HG02571 (cell line): Measurements from ENCODE around the gene TULP4.

Experiments
- ATAC-seq: cut with Tn5 transposase; IDR thresholded peaks from one replicate; pipeline ENCODE4 v1.9.1; 2021; ENCODE audit warnings: mild to moderate bottlenecking, moderate library complexity; ENCODE audit not compliant: unreplicated experiment

The TULP4 gene

DNA sequence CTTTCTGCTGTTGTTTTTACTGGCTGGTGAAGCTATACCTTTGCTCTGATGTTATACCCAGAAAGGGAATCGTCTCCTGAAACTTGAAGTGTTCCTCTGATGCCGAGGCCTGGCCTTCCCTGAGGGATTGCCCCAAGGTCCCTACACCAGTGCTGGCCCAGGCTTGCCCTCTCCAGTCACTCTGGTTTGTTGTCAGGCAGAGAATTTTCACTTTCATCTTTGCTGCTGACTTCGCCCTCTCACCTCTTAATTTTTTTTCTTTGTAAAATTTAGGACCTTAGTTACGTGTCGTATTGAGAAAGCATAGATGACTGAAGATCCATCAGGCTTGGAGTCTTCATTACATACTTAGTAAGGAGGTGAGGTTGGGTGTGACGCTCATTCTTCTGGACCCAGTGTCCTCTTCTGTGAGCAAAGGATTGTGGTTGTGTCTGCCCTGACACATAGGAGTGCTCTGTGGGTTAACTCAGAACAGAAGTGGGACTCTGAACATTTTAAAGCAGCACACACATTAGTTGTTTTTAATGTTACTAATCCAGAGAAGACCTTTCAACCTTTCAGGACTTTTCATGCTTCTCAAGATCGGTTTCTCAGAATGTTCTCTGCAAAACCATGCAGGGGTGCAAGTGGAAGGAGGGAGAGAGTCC lies 45.4 kb downstream of the TULP4 start:
- ATAC-seq, result peak; percentile 65

DNA sequence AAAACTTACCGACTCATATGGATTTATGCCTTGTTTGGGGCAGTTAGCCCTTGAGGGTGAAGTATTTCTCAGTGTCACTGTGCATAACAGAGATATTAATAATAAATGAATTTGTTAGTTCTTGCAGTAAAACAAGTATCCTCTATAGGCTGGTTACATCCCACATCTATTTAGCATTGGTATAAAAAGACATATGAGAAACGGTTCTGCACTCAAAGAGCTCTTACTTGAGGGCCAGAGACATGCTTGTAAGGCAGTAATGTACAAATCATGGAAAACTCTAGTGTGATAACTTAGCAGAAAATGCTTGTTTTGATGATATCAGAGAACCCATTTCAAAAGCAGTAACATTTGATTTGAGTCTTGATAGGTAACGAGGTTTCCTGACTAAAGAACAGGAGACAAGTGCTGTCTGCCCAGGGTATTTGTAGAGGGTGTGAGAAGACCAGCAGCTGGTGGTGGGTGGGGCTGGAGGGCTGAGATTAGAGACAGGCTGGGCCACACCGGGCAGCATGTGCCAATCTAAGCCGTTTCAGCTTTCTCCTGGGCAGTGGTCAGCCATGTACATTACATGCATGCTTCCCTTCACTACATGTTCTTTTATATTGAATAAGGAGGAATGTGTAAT lies 46.3 kb downstream of the TULP4 start:
- ATAC-seq, result no peak

DNA sequence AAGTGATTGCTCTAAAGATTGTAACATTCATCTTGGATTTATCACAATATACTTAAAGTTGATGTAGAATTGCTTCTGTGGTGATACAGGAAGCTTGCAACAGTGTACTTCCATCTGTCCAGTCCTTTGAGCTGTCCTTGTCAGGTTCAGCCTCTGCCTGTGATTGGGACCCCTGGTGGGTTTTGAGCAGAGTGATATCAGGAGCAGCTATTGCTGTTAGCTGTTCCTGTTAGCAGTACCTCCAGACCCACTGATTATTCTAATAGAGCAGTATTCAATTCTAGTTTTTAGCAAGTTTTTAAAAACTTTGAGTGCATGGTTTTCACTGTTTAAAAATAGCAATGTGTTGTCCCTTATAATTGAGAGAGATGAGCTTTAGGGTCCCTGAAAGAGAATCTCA lies 48.8 kb downstream of the TULP4 start:
- no peak for ATAC-seq

DNA sequence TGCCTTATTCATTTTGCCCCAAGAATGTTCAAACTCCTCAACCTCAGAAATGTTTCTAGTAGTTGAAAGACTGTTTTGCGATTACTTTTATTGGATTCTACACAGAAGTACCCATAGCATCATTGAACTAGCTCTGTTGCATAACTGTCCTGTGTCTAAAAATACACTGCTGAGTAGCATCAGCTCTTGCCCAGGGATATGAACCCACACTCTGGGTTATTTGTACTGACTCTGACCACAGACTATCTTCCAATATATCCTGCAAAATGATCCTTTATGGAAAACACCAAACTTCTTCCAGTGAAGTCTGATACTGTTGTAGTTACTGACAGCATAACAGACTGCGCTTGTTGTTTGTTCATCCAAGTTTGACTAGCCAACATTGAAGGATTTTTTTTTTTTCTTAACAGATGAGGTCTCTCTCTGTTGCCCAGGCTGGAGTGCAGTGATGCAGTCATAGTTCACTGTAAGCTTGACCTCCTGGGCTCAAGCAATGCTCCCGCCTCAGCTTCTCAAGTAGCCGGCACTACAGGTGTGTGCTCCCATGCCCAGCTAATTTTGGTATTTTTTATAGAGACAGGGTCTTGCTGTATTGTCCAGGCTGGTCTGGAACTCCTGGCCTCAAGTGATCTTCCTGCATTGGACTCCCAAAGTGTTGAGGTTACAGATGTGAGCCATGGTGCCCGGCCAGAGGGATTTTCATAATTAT lies 49.9 kb downstream of the TULP4 start:
- ATAC-seq, result no peak

DNA sequence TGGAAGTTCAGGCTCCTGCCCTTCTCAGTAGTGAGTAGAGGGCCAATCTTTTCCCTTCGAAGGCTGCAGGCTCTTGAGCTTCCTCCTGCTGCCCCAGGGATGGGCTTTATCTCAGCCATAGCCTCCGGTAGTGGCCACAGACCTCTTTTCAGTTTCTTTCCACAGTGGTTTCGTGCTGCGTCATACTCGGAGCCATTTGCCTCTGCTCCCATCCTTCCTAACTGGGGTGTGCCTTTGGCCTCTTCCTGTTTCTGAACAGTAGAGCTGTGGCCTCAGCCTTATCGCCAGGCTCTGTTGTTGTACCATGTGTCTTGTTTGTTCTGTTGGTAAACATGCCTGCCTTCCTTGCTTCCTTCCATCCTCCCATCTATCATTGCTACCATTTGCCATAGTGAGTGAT lies 54.1 kb downstream of the TULP4 start:
- no peak for ATAC-seq

DNA sequence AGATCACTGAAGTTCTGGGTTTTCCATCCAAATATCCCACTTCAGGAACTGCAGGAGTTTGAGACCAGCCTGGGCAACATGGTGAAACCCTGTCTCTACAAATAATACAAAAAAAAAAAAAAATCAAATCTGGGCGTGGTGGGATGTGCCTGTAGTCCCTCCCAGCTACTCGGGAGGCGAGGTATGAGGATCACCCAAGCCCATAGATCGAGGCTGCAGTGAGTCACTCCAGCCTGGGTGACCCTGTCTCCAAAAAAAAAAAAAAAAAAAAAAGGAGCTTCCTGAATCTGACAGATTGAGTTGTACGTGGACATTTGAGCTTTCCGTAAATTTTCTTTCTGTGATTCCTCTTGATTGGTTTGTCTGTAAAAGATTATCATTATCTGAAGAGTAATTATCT lies 55.6 kb downstream of the TULP4 start:
- no peak for ATAC-seq

DNA sequence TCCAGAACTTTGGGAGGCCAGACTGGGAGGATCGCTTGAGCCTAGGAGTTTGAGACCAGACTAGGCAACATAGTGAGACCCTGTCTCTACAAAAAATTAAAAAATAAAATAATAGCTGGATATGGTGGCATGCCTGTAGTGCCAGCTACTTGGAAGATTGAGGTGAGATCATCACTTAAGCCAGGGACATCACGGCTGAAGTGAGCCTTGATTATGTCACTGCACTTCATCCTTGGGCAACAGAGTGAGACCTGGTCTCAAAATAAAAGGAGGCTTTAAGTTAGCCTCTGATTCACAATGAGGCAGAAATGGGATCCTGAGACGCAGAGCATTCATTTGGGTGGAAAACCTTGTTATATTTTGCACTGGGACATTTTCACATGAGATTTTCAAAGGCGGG lies 57.0 kb downstream of the TULP4 start:
- ATAC-seq, result no peak

DNA sequence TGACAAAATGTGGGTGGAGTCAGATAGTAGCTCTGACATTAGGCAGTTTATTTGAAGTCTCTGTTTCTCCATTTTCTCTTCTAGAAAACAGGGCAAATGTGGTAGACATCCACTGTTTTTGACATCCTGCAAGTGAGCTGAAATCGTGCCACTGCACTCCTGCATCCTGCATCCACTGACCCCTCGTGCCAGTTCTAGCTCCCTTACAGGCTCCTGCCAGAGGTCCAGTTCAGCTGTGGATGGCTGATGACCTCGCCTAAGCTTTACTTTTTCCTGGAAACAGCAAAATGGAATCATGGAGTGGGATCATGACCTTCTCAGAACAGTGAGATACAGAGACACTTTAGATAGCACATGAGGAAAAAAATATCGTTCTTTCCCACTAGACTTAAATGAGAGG lies 58.5 kb downstream of the TULP4 start:
- no peak for ATAC-seq

DNA sequence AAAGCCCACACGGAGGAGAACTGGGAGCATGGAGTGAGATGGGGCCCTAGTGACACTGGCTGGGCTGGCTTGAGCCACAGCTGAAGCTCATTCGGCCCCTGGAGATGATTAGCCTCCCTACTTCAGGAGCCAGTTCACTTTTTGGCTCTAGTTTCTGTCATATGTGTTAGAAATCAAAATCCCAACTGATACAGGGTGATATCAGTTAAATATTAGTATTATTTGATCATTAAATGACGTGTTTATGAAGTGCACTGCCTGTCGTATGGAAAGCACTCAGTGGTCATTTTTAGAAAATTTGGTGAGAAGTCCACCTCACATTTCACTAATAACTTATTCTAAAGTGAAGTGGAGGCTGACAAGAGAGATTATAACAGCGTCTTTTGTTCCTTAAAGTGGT lies 59.0 kb downstream of the TULP4 start:
- ATAC-seq, result no peak

DNA sequence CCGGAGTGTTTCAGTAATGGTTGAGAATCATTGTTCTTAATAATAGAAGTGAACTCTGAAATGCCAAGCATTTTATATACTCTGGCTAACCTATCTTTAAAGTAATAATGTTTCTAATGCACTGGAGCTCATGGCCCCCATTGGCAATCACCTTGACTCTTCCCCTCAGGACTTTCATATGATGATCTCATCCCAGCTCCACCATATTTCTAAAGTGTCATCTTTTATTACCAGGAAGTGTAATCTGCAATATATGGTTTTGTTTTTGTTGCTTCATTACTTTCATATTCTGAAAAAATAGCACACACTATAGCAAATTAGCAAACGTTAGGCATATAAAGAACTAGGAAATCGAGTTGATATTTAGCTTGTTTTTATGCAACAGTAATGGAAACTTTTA lies 60.3 kb downstream of the TULP4 start:
- ATAC-seq, result no peak

DNA sequence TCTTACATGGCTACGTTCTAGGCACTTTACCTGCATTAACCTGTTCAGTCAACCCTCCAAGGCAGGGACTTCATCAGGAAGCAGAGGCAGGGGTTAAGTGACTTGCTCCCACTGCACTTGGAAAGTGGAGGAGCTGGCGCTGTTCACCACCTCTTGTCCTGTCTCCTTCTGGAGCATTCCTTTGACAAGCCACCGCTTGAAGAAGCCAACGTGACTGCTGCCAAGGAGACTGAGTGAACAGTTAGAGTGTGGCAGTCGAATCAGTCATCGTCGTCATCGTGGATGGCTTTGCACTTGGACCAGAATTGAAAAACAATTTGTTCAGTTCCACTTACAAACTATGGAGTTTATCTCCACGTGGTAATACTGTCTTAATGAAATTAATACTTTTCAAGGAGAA lies 60.9 kb downstream of the TULP4 start:
- no peak for ATAC-seq

DNA sequence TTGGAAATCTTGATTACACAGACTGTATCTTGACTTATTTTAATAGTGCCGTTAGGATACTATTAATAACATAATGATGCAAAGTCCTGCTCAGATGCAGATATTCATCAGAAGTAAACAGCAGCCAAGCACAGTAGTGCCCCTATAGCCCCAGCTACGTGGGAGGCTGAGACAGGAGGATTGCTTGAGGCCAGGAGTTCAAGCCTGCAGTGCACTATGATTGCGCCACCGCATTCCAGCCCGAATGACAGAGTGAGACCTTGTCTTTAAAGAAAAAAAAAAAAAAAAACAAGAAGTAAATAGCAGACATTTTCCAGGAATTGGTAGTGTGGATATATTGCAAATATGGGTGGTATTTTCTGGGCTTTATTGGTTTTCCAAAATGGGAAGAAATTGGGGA lies 61.8 kb downstream of the TULP4 start:
- ATAC-seq, result no peak

DNA sequence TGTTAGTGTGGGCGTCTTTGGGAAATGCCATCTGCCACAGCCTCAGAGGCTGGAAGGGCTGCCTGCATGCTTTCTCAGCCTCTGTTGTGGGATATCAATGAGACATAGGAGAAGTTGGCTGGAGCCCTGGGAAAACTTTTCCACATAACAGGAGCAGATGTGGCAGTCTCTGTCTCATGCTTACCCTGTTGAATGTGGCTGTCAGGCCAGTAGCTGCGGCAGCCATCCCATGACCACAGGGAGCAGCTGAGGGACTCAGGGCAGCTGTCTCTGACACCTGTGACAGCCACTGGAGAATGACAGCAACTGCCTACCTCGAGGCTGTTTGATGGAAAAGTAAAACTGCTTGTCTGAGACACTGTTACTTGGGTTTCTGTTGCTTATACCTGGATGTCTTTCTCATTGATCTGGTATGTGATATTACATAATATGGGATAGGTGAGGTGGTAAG lies 64.4 kb downstream of the TULP4 start:
- ATAC-seq, result no peak

DNA sequence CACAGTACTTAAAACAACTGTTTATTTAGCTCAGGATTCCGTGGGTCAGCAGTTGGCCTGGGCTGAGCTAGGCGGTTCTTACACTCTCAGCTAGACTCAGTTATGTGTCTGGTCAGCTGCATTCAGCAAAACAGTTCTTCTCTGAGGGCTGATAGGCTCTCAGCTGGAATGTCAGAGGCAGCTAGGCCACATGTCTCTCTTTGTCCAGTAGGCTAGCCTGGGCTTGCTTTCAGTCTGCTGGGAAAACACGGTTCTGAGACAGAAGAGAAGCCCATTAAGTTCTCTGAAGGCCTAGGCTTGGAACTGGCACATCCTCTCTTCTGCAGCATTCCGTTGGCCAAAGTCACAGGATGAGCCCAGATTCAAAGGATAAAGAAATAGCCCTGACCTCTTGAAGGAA lies 65.6 kb downstream of the TULP4 start:
- no peak for ATAC-seq

DNA sequence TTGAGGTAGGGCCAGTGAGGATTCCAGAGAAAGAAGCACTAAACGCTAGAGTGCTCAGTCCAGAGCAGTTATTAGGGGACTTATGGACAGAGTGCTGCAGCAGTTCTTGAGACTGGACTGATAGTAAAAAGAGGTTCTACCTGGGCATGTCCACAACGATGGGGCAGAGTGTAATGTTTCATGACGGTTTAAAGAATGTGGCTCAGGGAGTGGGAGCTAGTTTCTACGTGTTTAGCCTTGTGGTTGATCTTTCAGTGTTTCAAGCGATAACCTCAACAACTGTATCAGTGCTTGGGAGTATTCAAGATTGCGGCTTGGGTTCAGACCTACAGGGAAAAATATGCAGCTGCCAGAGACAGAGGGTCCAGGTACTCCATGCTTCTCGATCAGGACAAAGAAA lies 67.1 kb downstream of the TULP4 start:
- no peak for ATAC-seq

DNA sequence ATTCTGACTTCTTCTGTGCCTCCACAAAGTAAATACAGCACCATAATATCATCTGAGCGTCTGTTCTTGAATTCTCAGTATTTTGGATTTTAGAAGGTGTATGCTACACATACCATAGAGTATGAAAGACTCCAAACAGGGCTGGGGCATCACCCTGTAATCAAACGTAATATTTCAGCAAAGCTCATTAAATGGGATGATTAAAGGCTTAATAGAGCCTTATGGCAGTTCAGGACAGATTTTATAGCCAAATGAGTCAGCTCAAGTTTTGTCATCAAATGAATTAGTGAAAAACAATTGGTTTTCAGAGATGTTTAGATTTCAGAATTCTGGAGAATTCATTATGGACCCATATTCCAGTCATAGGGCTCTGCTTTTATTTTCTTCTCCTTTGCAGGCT lies 68.9 kb downstream of the TULP4 start:
- no peak for ATAC-seq

DNA sequence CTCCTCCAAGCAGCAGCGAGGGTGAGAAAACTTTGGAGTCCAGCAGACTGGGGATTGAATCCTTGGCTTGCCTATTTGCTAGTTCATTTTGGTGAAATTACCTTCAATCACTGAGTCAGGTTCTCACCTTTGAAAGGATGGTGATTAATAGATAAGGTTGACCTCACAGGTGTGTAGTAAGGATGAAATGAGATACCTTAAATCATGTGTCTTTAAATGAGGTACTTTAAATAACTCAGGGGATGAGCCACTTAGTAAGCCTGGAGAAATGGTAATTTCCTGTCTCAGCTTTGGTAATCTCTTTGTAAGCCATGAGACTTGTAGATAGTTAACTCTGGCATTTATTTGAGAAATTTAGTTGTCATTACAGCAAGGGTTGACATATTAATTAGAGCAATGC lies 70.2 kb downstream of the TULP4 start:
- ATAC-seq, result no peak

DNA sequence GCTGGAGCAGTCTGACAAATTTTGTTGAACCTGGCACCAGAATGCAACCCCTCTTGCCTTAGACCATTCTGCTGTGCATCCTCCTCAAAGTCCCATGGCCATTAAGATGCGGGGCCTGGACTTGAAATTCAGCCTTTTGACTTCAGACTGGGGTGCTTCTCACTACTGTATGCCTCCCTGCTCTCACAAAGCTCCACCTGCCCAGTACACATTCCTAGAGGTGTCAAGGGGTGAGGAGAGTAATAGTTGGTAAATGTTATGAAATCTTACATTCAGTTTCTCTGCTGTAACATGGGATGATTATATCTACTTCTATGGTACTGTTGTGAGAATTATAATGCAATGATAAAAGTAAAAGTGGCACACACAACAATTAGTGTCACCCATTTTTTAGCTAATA lies 70.8 kb downstream of the TULP4 start:
- no peak for ATAC-seq

DNA sequence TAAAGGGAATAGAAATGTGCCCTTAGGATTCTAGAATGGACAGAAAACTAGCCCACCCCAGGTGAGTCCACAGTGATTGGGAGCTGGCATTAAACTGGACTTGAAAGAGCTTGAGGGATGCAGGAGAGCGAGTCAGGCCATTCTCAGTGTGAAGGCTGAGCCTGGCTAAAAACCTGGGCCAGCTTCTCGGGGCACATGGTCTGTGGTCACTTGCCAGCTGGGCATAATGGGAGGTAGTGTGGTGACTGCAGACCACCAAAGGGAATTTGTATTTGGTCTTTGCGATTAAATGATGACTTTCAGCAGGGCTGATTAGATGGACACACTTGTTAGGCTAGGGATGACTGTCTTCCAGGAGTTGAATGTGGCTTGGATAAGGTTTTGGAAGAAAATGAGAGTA lies 71.3 kb downstream of the TULP4 start:
- no peak for ATAC-seq

DNA sequence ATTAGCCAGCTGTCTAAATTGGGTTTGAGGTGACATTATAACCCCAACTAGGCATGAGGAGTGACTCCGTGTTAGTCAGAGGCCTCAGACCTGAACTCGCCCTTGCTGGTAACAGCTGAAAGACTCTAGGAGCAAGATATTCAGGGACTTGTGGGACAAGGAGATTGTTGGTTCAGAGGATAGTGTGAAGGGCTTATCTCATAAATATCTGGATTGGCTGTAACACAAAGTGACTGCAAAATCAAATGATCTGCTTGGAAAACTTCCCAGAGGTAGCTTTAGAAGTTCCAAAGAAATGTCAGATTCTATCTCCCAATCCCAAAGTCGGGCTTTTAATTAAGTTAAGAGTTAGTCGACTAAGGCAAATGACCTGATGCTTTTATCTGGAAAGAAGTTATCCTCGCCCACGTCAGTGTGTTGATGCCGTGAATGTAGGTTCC lies 72.4 kb downstream of the TULP4 start:
- ATAC-seq, result no peak

DNA sequence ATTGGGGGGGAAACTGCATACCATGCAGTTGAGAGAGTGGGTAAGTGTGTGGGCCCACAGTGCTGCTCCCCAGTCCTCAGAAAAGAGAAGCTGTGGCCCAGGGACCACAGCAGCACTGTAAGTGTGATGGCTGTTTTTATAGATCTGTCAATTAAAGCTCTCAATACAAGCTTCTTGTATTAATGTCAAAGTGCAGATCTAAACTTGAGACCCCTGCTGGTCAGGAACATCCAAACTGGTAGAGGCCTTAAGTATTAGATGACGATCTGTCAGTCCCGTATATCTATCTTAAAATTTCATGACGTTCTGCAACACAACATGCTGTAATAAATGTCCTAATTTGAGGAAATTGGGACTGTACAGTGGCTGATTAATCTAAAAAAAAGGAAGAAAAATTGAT lies 74.8 kb downstream of the TULP4 start:
- no peak for ATAC-seq

DNA sequence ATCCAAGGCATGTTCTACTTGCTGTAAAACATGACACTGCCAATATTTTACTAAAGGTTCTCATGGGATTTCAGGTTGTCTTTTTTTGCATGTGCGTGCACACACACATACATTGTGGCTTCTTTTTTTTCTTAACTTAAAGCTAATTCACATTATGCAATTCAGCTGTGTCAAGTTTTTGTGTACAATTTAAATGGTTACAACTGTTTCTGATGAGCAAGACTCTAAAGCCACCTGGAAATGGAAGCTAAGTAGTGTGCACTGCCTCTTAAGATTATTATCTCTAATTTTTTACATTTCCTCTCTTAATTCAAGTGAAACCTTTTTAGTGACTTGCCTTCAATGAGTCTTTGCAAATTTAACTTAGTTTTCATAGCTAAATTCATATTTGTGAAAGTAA lies 75.3 kb downstream of the TULP4 start:
- no peak for ATAC-seq
